Endodermal cell (in vitro differentiated cells): ENCODE results near the gene CPLANE2. TPM values are rescaled to one million over a fixed set of nuclear protein-coding genes. Genes with fewer than 3 reads are reported as not detected.
A peak's percentile ranks its signal among the peaks of the same experiment; 100 is the strongest.

Experiments
- DNase-seq: peaks from one replicate; pipeline ENCODE4 v3.0.0-alpha.2; 2017
- H3K27ac ChIP-seq: 2 replicates; pipeline ENCODE4 v1.5.1; 2013; ENCODE audit warnings: mild to moderate bottlenecking, low read depth, low read length, moderate library complexity
- H3K27me3 ChIP-seq: 2 replicates; pipeline ENCODE4 v1.6.1; 2013; ENCODE audit warnings: mild to moderate bottlenecking, low read length, moderate library complexity; ENCODE audit not compliant: insufficient read depth, control insufficient read depth, poor library complexity, severe bottlenecking
- H3K36me3 ChIP-seq: 2 replicates; pipeline ENCODE4 v1.7.0; 2013; ENCODE audit warnings: mild to moderate bottlenecking, low read length, moderate library complexity; ENCODE audit not compliant: control insufficient read depth, insufficient read depth
- H3K4me1 ChIP-seq: one replicate; pipeline ENCODE4 v1.7.0; 2013; ENCODE audit warnings: low read length; ENCODE audit not compliant: control insufficient read depth, insufficient read depth
- H3K4me3 ChIP-seq: 2 replicates; pipeline ENCODE4 v1.5.1; 2013; ENCODE audit warnings: mild to moderate bottlenecking, low read length, moderate library complexity
- H3K9ac ChIP-seq: 2 replicates; pipeline ENCODE4 v1.6.1; 2013; ENCODE audit warnings: mild to moderate bottlenecking, low read length, moderate library complexity; ENCODE audit not compliant: poor library complexity, severe bottlenecking; ENCODE audit errors: extremely low read depth
- H3K9me3 ChIP-seq: 2 replicates; pipeline ENCODE4 v1.6.1; 2013; ENCODE audit warnings: mild to moderate bottlenecking, low read length, moderate library complexity; ENCODE audit not compliant: control insufficient read depth
- H3K27ac Mint-ChIP-seq: 2 replicates; pipeline ENCODE4 v1.8.0; 2020; ENCODE audit warnings: mixed read lengths
- H3K27me3 Mint-ChIP-seq: 2 replicates; pipeline ENCODE4 v1.8.0; 2021; ENCODE audit warnings: mild to moderate bottlenecking, mixed read lengths; ENCODE audit not compliant: insufficient read depth
- H3K36me3 Mint-ChIP-seq: 2 replicates; pipeline ENCODE4 v1.8.0; 2020; ENCODE audit warnings: low read depth, mixed read lengths
- H3K4me1 Mint-ChIP-seq: 2 replicates; pipeline ENCODE4 v1.8.0; 2020; ENCODE audit warnings: mixed read lengths
- H3K4me3 Mint-ChIP-seq: 2 replicates; pipeline ENCODE4 v1.8.0; 2020; ENCODE audit warnings: mild to moderate bottlenecking, moderate library complexity, mixed read lengths
- H3K9me3 Mint-ChIP-seq: 2 replicates; pipeline ENCODE4 v1.8.0; 2020; ENCODE audit warnings: mild to moderate bottlenecking, mixed read lengths
- CTCF ChIP-seq: fragments of 200-600 bp; sonication (generic); conservative IDR thresholded peaks from 2 replicates; pipeline ENCODE4 v1.5.0; 2021; ENCODE audit warnings: antibody characterized with exemption, mild to moderate bottlenecking
- WGBS, 2 experiments: methylation state at CpG; one replicate each; pipeline versions ENCODE4 v1.1.5 to v1.1.7; 2013; ENCODE audit warnings: missing lambda C conversion rate in 2 of 2, mixed read lengths in 1 of 2; ENCODE audit not compliant: insufficient coverage in 1 of 2, insufficient read length in 1 of 2; 5-methylcytosine and 5-hydroxymethylcytosine counted together
- total RNA-seq, 2 donors: library from RNA; stranded (reverse); fragmentation: NEBNext Ultra II Directional in 1 of 2; extraction: Animal tissue kit (Norgen Biotek cat#: 25700) in 1 of 2; gene quantifications; 2 replicates in 1 of 2; 3 replicates in 1 of 2; pipeline ENCODE4 v1.2.1, GENCODE V29; 2021

The CPLANE2 gene
- total RNA-seq, 2 donors from 2014 or later, result 9.6 to 10.3 TPM

- Histone ChIP-seq H3K9me3 (no peaks in the 10 kb centered on the region), H3K27ac (no peak within 1 kb of the TSS), H3K27me3 (peaks cover 13% of the 10 kb centered on the region), H3K36me3 (no peaks in the 10 kb centered on the region), H3K4me1 (no peaks in the 10 kb centered on the region), H3K9ac (no peak within 1 kb of the TSS), H3K4me3 (no peak within 1 kb of the TSS)
- DNase-seq, result peak; percentile 91
- 56 to 61% methylated on average over 8 to 14 of the region's 14 CpGs for WGBS, 2 experiments
- H3K4me1 Mint-ChIP-seq, result peaks cover 15% of the 10 kb centered on the region
- no peak within 1 kb of the TSS for H3K27ac Mint-ChIP-seq
- no peak for TF ChIP-seq CTCF
- peak within 1 kb of the TSS; percentile 49 for H3K4me3 Mint-ChIP-seq
- peaks cover 14% of the 10 kb centered on the region for H3K27me3 Mint-ChIP-seq
- no peaks in the 10 kb centered on the region for H3K9me3 Mint-ChIP-seq
- no peaks in the 10 kb centered on the region for H3K36me3 Mint-ChIP-seq
Observed at GRCh38 chr1:16212251-16212961, 24.6 kb downstream of the CPLANE2 start, which contains the start of gene ARHGEF19. TSS of gene ARHGEF19 (minus strand) at chr1:16212652. CDS start at chr1:16209054, 3,598 bp downstream.

GRCh38 chr1:16211824-16212223 is 25.2 kb downstream of the CPLANE2 start:
- H3K27me3 Mint-ChIP-seq, result peaks cover 11% of the 10 kb centered on the region
- peaks cover 17% of the 10 kb centered on the region for H3K4me1 Mint-ChIP-seq

GRCh38 chr1:16210581-16210980 is 26.4 kb downstream of the CPLANE2 start:
- Mint-ChIP-seq H3K27ac (no peak overlapping the region), H3K36me3 (no peaks in the 10 kb centered on the region), H3K4me1 (peaks cover 12% of the 10 kb centered on the region), H3K27me3 (peaks cover 5% of the 10 kb centered on the region), H3K4me3 (no peak overlapping the region), H3K9me3 (no peaks in the 10 kb centered on the region)
- no peaks in the 10 kb centered on the region for H3K4me1 ChIP-seq
- WGBS, 2 experiments, result 89 to 92% methylated on average over 3 to 4 of the region's 4 CpGs
- H3K9me3 ChIP-seq, result no peaks in the 10 kb centered on the region
- no peak overlapping the region for H3K4me3 ChIP-seq
- H3K36me3 ChIP-seq, result no peaks in the 10 kb centered on the region
- no peak overlapping the region for H3K9ac ChIP-seq
- no peak for DNase-seq
- H3K27me3 ChIP-seq, result peaks cover 6% of the 10 kb centered on the region
- H3K27ac ChIP-seq, result no peak overlapping the region
- no peak for TF ChIP-seq CTCF

More at GRCh38 chr1:16211824-16212223, 25.2 kb downstream of the CPLANE2 start:
- Histone ChIP-seq H3K36me3 (no peaks in the 10 kb centered on the region), H3K9ac (no peak overlapping the region), H3K9me3 (no peaks in the 10 kb centered on the region), H3K4me1 (no peaks in the 10 kb centered on the region), H3K4me3 (no peak overlapping the region), H3K27me3 (peaks cover 12% of the 10 kb centered on the region), H3K27ac (no peak overlapping the region)
- H3K9me3 Mint-ChIP-seq, result no peaks in the 10 kb centered on the region
- DNase-seq, result no peak
- H3K4me3 Mint-ChIP-seq, result peak overlapping the region; percentile 49
- 95 to 97% methylated on average over 4 to 6 of the region's 6 CpGs for WGBS, 2 experiments
- no peaks in the 10 kb centered on the region for H3K36me3 Mint-ChIP-seq
- TF ChIP-seq CTCF, result no peak
- no peak overlapping the region for H3K27ac Mint-ChIP-seq
